ENCODE measurements around the gene RCAN1. TPM values are rescaled to one million over a fixed set of nuclear protein-coding genes. Genes with fewer than 3 reads are reported as not detected.

RCAN1 gene
- total and polyA plus RNA-seq, 10 donors = 5.3 to 28.6 (median 14.7) TPM

GRCh38 chr21:34553151-34553952 lies 61.6 kb downstream of the RCAN1 start:
- TF ChIP-seq POLR2AphosphoS5 (IDR thresholded peaks at IDR 0.05) (no peak), POLR2A (IDR thresholded peaks at IDR 0.05) (no peak)
- TF ChIP-seq, protein P1, sequence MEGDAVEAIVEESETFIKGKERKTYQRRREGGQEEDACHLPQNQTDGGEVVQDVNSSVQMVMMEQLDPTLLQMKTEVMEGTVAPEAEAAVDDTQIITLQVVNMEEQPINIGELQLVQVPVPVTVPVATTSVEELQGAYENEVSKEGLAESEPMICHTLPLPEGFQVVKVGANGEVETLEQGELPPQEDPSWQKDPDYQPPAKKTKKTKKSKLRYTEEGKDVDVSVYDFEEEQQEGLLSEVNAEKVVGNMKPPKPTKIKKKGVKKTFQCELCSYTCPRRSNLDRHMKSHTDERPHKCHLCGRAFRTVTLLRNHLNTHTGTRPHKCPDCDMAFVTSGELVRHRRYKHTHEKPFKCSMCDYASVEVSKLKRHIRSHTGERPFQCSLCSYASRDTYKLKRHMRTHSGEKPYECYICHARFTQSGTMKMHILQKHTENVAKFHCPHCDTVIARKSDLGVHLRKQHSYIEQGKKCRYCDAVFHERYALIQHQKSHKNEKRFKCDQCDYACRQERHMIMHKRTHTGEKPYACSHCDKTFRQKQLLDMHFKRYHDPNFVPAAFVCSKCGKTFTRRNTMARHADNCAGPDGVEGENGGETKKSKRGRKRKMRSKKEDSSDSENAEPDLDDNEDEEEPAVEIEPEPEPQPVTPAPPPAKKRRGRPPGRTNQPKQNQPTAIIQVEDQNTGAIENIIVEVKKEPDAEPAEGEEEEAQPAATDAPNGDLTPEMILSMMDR (IDR thresholded peaks at IDR 0.05 in 8 of 11, conservative IDR thresholded peaks at IDR 0.05 in 3 of 11) = no peak
- no peak for DNase-seq
- no peaks in the 10 kb centered on the region for H3K27me3 ChIP-seq (replicated peaks in 1 of 7)
- no peaks in the 10 kb centered on the region for H3K36me3 ChIP-seq
- peaks cover 0 to 5% (median 0%) of the 10 kb centered on the region in 6 donors for H3K4me1 ChIP-seq
- H3K9me3 ChIP-seq = peaks cover 0 to 10% (median 3%) of the 10 kb centered on the region in 8 donors
- H3K27ac ChIP-seq = no peak overlapping the region
- 73 to 80% (median 80%) methylated on average over 9 of the region's 9 CpGs for WGBS, 5 donors
- intact Hi-C loops (cut with DNase I; ENCODE audit: low total_unique reads) = no loop called here
- no peak overlapping the region for H3K4me3 ChIP-seq

DNA sequence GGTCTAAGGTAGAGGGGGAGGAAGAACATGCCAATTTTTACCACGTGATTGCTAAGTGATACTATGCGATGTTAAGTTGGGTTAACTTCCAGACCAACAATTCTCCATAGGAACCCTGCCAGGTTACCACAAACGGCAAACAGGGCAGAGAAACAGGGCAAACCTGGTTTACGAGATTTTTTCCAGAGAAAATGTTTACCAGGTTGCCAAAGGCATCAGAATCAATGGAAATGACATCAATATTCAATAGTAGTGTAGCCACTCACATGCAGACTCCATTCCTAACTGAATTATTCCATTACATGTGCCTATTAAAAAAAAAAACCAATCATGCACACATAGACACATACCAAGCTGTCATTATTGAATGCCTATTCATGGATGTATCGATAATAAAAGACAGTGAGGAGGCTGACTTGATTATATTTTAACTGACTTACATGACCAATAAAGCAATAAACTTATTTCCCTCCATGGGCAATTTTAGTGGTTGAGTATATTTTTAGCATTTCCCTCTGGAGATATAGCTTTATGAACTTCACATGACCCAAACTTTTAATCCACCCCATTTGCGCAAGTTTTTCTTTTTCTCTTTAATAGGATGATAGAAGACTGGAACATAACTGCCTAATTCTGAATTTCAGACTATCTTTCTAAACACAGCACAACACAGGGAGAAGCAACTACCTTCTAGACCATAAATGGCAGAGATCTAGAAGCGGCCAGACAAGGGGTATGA lies 62.4 kb downstream of the RCAN1 start:
- no peak overlapping the region for H3K4me3 ChIP-seq
- no peak for DNase-seq
- intact Hi-C loops (cut with DNase I; ENCODE audit: low total_unique reads) = no loop called here
- H3K36me3 ChIP-seq = no peaks in the 10 kb centered on the region
- WGBS, 5 donors = 88 to 92% (median 91%) methylated on average over 7 of the region's 7 CpGs
- no peak overlapping the region for H3K27ac ChIP-seq
- H3K9me3 ChIP-seq = peaks cover 0 to 10% (median 3%) of the 10 kb centered on the region in 8 donors
- TF ChIP-seq, protein P1 (IDR thresholded peaks at IDR 0.05 in 8 of 11, conservative IDR thresholded peaks at IDR 0.05 in 3 of 11) = no peak
- no peak for TF ChIP-seq POLR2AphosphoS5 (IDR thresholded peaks at IDR 0.05)
- TF ChIP-seq POLR2A (IDR thresholded peaks at IDR 0.05) = no peak
- peaks cover 0 to 5% (median 0%) of the 10 kb centered on the region in 6 donors for H3K4me1 ChIP-seq
- H3K27me3 ChIP-seq (replicated peaks in 1 of 7) = no peaks in the 10 kb centered on the region

- Histone ChIP-seq H3K9me3 (peaks cover 0 to 10% (median 3%) of the 10 kb centered on the region in 8 donors), H3K4me3 (no peak overlapping the region), H3K4me1 (peaks cover 0 to 23% (median 18%) of the 10 kb centered on the region in 6 donors), H3K27ac (no peak overlapping the region), H3K27me3 (replicated peaks in 1 of 7) (no peaks in the 10 kb centered on the region), H3K36me3 (no peaks in the 10 kb centered on the region)
- intact Hi-C loops (cut with DNase I; ENCODE audit: low total_unique reads) = no loop called here
- TF ChIP-seq POLR2A (IDR thresholded peaks at IDR 0.05) (no peak), POLR2AphosphoS5 (IDR thresholded peaks at IDR 0.05) (no peak)
- TF ChIP-seq, protein P1 (IDR thresholded peaks at IDR 0.05 in 8 of 11, conservative IDR thresholded peaks at IDR 0.05 in 3 of 11) = no peak
- 67 to 99% (median 93%) methylated on average over 2 of the region's 2 CpGs for WGBS, 5 donors
- DNase-seq = no peak
These were observed 64.6 kb downstream of the RCAN1 start for GRCh38 chr21:34550182-34550799.
